Rectal smooth muscle tissue (tissue), 1 donor: ENCODE results near the gene MDC1.
"Not testable (repeated sequence)": the region's sequence is repeated elsewhere in the genome, so short reads cannot be mapped to it uniquely, and the experiment has no call there.

Experiments used
- H3K27ac ChIP-seq: one replicate; pipeline ENCODE4 v1.7.0; 2013; ENCODE audit warnings: low read depth, low read length, inconsistent platforms
- H3K27me3 ChIP-seq: one replicate; pipeline ENCODE4 v1.7.0; 2013; ENCODE audit warnings: low read length; ENCODE audit not compliant: control insufficient read depth, insufficient read depth
- H3K36me3 ChIP-seq: one replicate; pipeline ENCODE4 v1.7.0; 2013; ENCODE audit warnings: low read length; ENCODE audit not compliant: control insufficient read depth, insufficient read depth
- H3K4me1 ChIP-seq: one replicate; pipeline ENCODE4 v1.7.0; 2013; ENCODE audit warnings: low read length; ENCODE audit not compliant: control insufficient read depth, insufficient read depth
- H3K4me3 ChIP-seq: one replicate; pipeline ENCODE4 v1.7.0; 2013; ENCODE audit warnings: low read length
- H3K9ac ChIP-seq: one replicate; pipeline ENCODE4 v1.7.0; 2013; ENCODE audit warnings: low read length

Gene MDC1, protein sequence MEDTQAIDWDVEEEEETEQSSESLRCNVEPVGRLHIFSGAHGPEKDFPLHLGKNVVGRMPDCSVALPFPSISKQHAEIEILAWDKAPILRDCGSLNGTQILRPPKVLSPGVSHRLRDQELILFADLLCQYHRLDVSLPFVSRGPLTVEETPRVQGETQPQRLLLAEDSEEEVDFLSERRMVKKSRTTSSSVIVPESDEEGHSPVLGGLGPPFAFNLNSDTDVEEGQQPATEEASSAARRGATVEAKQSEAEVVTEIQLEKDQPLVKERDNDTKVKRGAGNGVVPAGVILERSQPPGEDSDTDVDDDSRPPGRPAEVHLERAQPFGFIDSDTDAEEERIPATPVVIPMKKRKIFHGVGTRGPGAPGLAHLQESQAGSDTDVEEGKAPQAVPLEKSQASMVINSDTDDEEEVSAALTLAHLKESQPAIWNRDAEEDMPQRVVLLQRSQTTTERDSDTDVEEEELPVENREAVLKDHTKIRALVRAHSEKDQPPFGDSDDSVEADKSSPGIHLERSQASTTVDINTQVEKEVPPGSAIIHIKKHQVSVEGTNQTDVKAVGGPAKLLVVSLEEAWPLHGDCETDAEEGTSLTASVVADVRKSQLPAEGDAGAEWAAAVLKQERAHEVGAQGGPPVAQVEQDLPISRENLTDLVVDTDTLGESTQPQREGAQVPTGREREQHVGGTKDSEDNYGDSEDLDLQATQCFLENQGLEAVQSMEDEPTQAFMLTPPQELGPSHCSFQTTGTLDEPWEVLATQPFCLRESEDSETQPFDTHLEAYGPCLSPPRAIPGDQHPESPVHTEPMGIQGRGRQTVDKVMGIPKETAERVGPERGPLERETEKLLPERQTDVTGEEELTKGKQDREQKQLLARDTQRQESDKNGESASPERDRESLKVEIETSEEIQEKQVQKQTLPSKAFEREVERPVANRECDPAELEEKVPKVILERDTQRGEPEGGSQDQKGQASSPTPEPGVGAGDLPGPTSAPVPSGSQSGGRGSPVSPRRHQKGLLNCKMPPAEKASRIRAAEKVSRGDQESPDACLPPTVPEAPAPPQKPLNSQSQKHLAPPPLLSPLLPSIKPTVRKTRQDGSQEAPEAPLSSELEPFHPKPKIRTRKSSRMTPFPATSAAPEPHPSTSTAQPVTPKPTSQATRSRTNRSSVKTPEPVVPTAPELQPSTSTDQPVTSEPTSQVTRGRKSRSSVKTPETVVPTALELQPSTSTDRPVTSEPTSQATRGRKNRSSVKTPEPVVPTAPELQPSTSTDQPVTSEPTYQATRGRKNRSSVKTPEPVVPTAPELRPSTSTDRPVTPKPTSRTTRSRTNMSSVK (N-terminal part only)

DNA sequence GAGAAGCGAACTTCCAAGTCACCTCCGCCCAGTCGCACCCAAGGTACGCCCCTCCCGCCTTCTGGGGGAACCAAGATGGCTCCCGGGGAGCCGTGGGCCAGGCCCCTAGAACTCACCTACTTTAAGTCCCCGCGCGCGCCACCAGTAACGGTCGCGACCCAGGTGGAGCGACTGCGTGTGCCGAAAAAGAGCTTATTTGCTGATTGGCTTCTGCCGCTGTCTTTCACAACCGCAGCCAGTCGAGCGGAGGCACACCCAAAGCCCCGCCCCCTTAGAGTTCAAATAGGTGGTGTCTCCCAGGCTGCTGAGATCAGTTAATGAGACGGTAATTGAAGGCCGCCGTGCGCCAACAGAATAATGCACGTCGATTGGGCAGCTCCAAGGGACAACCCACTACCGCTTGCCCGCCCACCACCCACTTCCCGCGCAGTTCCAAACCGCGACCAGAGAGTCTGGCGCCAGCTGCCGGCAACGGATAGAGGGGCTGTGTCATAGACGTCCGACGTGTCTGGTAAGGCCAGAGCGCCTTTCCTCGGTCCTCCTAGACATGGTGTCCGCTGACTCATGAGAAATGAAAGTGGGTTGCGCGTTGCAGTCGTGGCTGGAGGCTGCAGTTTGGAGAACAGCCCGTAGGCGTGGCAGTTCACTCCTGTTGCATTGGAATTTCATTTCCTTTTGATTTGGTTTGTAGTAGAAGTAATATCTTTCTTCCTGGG is at the start of gene MDC1:
Gene MDC1, minus strand, starts transcription at position 153 of the 716 bp plus-strand sequence. CDS start 2,106 bp downstream, outside the sequence.
- peaks cover 3% of the 10 kb centered on the region for H3K36me3 ChIP-seq
- H3K27ac ChIP-seq, result peak within 1 kb of the TSS; percentile 97
- H3K9ac ChIP-seq, result peak within 1 kb of the TSS; percentile 72
- H3K4me1 ChIP-seq, result peaks cover 11% of the 10 kb centered on the region
- H3K27me3 ChIP-seq, result no peaks in the 10 kb centered on the region
- peak within 1 kb of the TSS; percentile 86 for H3K4me3 ChIP-seq

DNA sequence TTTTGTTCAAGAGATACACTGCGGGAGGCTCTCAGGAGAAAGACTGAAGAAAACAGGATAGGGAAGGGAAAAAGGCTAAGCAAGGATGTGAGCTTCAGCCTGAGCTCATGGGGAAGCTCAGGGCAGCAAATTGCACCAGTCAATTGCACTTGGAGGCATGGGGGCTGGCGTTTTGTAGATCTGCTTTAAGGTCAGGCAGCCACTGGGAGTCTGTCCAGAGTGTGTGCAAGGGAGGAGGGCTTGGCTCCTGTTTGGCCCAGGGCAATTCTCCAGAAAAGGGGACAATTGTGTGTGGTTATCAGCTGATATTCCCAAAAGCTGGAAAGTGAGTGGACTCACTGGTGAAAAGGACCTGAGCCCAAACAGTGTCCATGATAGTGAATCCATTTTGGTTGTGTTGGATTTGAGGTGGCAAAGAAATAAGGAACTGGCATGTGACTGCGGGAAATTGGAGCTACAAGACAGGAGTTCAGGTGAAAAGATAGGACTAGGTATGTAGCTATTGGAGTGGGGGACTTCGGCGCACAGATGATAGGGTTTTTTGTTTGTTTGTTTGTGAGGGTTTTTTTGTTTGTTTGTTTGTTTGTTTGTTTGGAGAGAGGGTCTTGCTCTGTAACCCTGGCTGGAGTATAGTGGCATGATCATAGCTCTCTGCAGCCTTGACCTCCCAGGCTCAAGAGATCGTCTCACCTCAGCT is 49.5 kb upstream of the MDC1 start:
- Histone ChIP-seq H3K27me3 (no peaks in the 10 kb centered on the region), H3K36me3 (no peaks in the 10 kb centered on the region), H3K27ac (no peak overlapping the region), H3K9ac (no peak overlapping the region), H3K4me1 (peaks cover 25% of the 10 kb centered on the region), H3K4me3 (no peak overlapping the region)

DNA sequence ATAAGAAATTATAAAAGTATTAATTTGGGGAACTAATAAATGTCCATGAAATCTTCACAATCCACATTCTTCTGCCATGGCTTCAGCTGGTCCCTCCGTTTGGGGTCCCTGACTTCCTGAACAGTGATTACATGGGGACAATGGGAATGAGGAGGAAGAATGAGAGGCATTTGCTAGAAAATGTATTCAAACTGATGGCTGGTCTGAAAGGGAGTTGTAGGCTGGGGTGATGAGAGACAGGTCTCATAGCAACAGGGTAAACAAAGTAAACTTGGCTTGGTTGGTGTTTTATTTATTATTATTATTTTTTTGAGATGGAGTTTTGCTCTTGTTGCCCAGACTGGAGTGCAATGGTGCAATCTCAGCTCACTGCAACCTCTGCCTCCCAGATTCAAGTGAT is 48.4 kb upstream of the MDC1 start:
- not testable (repeated sequence) for H3K27ac ChIP-seq
- H3K4me1 ChIP-seq, result peaks cover 25% of the 10 kb centered on the region

DNA sequence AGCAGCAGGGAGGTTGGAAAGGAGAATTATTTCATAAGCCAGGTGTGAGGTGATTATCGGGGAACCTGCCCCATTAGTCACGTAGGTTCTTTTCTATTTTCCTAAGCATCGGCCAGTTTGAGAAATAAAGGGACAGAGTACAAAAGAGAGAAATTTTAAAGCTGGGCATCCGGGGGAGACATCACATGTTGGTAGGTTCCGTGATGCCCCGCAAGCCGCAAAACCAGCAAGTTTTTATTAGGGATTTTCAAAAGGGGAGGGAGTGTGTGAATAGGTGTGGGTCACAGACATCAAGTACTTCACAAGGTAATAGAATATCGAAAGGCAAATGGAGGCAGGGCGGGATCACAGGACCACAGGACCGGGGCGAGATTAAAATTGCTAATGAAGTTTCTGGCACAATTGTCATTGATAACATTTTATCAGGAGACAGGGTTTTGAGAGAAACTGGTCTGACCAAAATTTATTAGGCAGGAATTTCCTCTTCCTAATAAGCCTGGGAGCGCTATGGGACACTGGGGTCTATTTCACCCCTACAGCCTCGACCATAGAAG is 47.5 kb upstream of the MDC1 start:
- peaks cover 19% of the 10 kb centered on the region for H3K4me1 ChIP-seq
- H3K27ac ChIP-seq, H3K4me3 ChIP-seq, H3K36me3 ChIP-seq, H3K27me3 ChIP-seq, H3K9ac ChIP-seq: not testable (repeated sequence)

More for the DNA sequence above, 48.4 kb upstream of the MDC1 start:
- not testable (repeated sequence) for H3K36me3 ChIP-seq, H3K4me3 ChIP-seq, H3K27me3 ChIP-seq, H3K9ac ChIP-seq

DNA sequence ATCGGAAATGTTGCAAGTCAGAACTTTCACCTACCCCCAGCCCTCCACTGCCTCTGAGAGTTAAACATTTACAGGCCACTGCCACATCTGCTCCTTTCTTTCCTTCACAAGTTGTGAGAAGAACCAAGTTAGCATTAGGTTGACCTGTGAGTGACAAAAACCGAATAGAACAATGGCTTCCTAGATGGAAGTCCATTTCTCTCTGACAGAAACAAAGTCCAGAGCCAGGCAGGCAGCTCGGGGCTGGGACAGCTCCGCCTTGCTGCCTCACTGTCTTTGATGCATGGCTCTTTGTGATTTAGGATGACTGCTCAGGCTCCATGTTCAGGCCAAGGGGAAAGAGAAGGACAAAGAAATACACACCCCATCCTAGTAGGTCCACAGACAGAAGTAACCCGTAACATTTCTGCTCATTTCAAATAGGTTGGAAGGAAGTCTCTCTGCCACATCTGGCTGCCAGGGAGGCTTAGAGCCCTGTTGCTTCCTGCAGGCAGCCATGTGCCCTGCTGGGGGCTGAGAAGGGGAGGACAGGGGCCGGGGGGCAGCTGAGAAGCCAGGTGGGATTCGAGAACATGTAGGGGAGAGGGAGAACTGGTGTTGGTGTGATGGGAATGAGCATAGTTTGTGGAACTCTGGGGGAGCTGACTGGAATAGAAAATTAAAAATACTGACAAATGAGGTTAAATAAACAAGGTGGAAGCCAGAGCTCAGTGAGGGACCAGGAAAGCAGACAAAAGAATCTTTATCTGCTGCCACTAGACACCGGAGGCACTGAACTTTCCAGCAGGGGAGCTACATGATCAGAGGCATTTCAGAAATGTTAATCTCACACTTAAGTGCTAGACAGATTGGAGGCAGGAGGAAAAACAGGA is 46.8 kb upstream of the MDC1 start:
- Histone ChIP-seq H3K9ac (no peak overlapping the region), H3K36me3 (no peaks in the 10 kb centered on the region), H3K4me3 (no peak overlapping the region), H3K4me1 (peaks cover 15% of the 10 kb centered on the region), H3K27me3 (no peaks in the 10 kb centered on the region), H3K27ac (peak overlapping the region; percentile 38)

DNA sequence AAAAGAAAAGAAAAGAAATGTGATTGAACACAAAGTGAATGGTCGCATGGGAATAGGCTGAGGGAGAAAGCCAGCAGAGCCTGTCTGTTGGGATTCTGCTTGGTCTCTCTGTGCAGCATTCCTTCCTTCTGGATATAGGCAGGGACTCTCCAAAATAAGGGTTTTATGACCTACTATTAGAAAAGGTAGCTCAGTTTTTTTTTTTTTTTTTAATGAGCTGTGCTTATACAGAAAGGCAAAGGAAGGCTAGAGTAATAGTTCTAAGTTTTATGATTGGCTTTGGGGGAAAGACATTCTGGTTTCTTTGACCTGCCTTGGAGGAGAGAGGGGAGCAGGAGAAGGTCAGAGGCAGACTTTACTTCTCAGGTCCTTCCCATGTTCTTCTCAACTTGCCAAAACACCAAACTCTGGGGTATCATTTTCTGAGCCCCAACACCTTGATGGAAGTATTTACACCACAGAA is 46.1 kb upstream of the MDC1 start:
- no peaks in the 10 kb centered on the region for H3K27me3 ChIP-seq
- peaks cover 15% of the 10 kb centered on the region for H3K4me1 ChIP-seq
- no peak overlapping the region for H3K9ac ChIP-seq
- peak overlapping the region; percentile 38 for H3K27ac ChIP-seq
- no peaks in the 10 kb centered on the region for H3K36me3 ChIP-seq
- H3K4me3 ChIP-seq, result no peak overlapping the region

DNA sequence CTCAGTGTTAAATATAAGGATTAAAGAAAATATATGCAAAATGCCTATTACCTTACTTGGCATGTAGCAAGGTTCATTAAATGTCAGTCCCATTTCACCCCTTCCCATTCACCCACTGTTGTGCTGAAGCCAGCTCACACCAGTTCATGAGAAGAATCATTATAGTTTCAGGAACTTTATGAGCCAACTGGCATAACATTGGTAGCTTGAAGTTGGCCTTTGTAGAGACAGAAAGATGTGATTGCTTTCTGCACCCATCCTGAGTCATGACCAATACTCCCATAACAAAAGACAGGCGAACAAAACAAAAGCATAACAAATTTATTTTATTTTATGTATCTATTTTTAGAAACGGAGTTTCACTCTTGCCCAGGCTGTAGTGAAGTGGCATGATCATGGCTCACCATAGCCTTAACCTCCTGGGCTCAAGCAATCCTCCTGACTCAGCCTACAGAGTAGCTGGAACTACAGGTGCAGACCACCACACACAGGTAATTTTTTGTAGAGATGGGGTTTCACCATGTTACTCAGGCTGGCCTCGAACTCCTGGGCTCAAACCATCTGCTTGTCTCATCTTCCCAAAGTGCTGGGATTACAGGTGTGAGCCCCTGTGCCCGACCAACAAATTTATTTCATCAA is 44.8 kb upstream of the MDC1 start:
- Histone ChIP-seq H3K9ac (no peak overlapping the region), H3K4me1 (peaks cover 15% of the 10 kb centered on the region), H3K4me3 (no peak overlapping the region), H3K36me3 (no peaks in the 10 kb centered on the region), H3K27me3 (no peaks in the 10 kb centered on the region), H3K27ac (no peak overlapping the region)

DNA sequence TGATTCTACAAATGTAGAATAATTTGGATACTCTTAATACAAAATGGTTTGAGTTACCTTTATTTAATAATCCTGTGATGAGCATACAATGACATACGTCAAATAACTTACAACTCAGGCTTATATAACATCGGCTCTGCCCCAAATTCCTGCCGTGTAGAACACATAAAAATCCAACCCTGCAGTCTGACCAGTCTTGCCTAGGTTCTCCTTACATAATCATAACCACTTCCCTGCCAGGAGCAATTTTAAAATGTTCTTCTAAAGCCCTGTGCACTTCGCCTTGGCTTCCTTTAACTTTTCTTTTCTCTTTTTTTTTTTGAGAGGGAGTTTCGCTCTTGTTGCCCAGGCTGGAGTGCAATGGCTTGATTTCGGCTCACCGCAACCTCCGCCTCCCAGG is 43.5 kb upstream of the MDC1 start:
- Histone ChIP-seq H3K9ac (no peak overlapping the region), H3K4me1 (peaks cover 15% of the 10 kb centered on the region), H3K27me3 (no peaks in the 10 kb centered on the region), H3K36me3 (no peaks in the 10 kb centered on the region), H3K4me3 (no peak overlapping the region), H3K27ac (peak overlapping the region; percentile 22)

DNA sequence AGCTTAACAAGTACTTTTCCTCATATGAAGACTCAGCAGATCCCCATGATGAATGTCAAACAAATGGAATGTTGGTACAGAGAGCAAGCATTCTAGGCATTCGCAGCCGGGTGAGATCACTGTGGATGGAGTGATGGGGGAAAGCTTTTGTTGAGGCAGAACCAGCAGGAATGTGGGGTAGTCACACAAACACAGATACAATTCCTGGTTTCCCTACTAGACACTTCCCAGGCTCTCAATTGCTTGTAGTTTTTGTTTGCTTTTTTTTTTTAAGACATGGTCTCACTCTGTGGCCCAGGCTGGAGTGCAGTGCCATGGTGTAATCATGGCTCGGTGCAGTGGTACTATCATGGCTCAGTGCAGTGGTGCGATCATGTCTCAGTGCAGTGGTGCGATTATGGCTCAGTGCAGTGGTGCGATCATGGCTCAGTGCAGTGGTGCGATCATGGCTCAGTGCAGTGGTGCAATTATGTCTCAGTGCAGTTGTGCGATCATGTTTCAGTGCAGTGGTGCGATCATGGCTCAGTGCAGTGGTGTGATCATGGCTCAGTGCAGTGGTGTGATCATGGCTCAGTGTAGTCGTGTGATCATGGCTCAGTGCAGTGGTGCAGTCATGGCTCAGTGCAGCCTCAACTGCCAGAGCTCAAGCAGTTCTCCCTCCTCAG is 42.6 kb upstream of the MDC1 start:
- Histone ChIP-seq H3K9ac (no peak overlapping the region), H3K4me1 (peaks cover 15% of the 10 kb centered on the region), H3K27ac (peak overlapping the region; percentile 56), H3K36me3 (no peaks in the 10 kb centered on the region), H3K27me3 (no peaks in the 10 kb centered on the region), H3K4me3 (no peak overlapping the region)
